SK-N-DZ (cell line): Measurements from ENCODE around the gene DENND1A.

Experiments used
- DNase-seq: peaks from one replicate; pipeline ENCODE4 v3.0.0-alpha.2; 2015; ENCODE audit warnings: low spot score

The DENND1A gene

GRCh38 chr9:123541411-123541810 lies 388.5 kb downstream of the DENND1A start:
- DNase-seq = no peak

GRCh38 chr9:123540457-123540856 lies 389.5 kb downstream of the DENND1A start:
- DNase-seq = no peak

GRCh38 chr9:123537809-123538208 lies 392.1 kb downstream of the DENND1A start:
- no peak for DNase-seq

- no peak for DNase-seq
Measured at GRCh38 chr9:123536455-123536868, 393.5 kb downstream of the DENND1A start.

- no peak for DNase-seq
Measured at GRCh38 chr9:123534336-123534735, 395.6 kb downstream of the DENND1A start.

GRCh38 chr9:123530244-123530643 lies 399.7 kb downstream of the DENND1A start:
- DNase-seq = no peak

GRCh38 chr9:123528501-123528900 lies 401.4 kb downstream of the DENND1A start:
- DNase-seq = no peak

GRCh38 chr9:123527981-123528380 lies 401.9 kb downstream of the DENND1A start:
- DNase-seq = no peak

- DNase-seq = no peak
Measured at GRCh38 chr9:123525957-123526356, 404.0 kb downstream of the DENND1A start.

GRCh38 chr9:123525424-123525823 lies 404.5 kb downstream of the DENND1A start:
- DNase-seq = no peak

GRCh38 chr9:123524866-123525265 lies 405.1 kb downstream of the DENND1A start:
- no peak for DNase-seq

GRCh38 chr9:123523845-123524244 lies 406.1 kb downstream of the DENND1A start:
- no peak for DNase-seq

GRCh38 chr9:123523001-123523400 lies 406.9 kb downstream of the DENND1A start:
- DNase-seq = no peak

- no peak for DNase-seq
Measured at GRCh38 chr9:123522251-123522650, 407.7 kb downstream of the DENND1A start.

- DNase-seq = no peak
Measured at GRCh38 chr9:123518338-123518737, 411.6 kb downstream of the DENND1A start.

GRCh38 chr9:123517512-123517911 lies 412.4 kb downstream of the DENND1A start:
- no peak for DNase-seq

GRCh38 chr9:123514766-123515165 lies 415.2 kb downstream of the DENND1A start:
- DNase-seq = no peak

- no peak for DNase-seq
Measured at GRCh38 chr9:123513554-123513953, 416.4 kb downstream of the DENND1A start.

- no peak for DNase-seq
Measured at GRCh38 chr9:123511326-123512277, 418.3 kb downstream of the DENND1A start.

- no peak for DNase-seq
Measured at GRCh38 chr9:123509646-123510045, 420.3 kb downstream of the DENND1A start.

GRCh38 chr9:123508048-123508447 lies 421.9 kb downstream of the DENND1A start:
- no peak for DNase-seq

GRCh38 chr9:123505496-123505895 lies 424.4 kb downstream of the DENND1A start:
- DNase-seq = no peak

- DNase-seq = no peak
Measured at GRCh38 chr9:123500336-123500735, 429.6 kb downstream of the DENND1A start.
